Ovary (tissue), 9 donors: ENCODE data around the gene MMD. TPM values are rescaled to one million over a fixed set of nuclear protein-coding genes. Genes with fewer than 3 reads are reported as not detected.

Experiments
- DNase-seq, 5 donors: peaks; one replicate each; pipeline ENCODE4 v3.0.0-alpha.2; 2019 to 2020
- H3K27ac ChIP-seq, 2 donors: fragments of 200-600 bp; one replicate each; pipeline versions ENCODE4 v1.5.1 to v1.8.0; 2019 to 2022
- H3K27me3 ChIP-seq: fragments of 200-600 bp; one replicate; pipeline ENCODE4 v1.8.0; 2022
- H3K36me3 ChIP-seq: fragments of 200-600 bp; sonication (generic); one replicate; pipeline ENCODE4 v1.5.1; 2019
- H3K4me1 ChIP-seq: one replicate; pipeline ENCODE4 v1.8.1; 2013; ENCODE audit warnings: mild to moderate bottlenecking, moderate library complexity; ENCODE audit not compliant: insufficient read depth
- H3K4me3 ChIP-seq: fragments of 200-600 bp; sonication (generic); one replicate; pipeline ENCODE4 v1.5.1; 2017
- H3K9me3 ChIP-seq, 2 donors: fragments of 200-600 bp in 1 of 2; sonication (generic) in 1 of 2; one replicate each; pipeline versions ENCODE4 v1.5.1 to v1.8.1; 2013 to 2019; ENCODE audit warnings: mild to moderate bottlenecking in 1 of 2, moderate library complexity in 1 of 2
- EP300 ChIP-seq: sonication (generic); formaldehyde crosslinking; IDR thresholded peaks from one replicate; pipeline ENCODE4 v1.6.1; 2017; ENCODE audit warnings: antibody characterized with exemption
- POLR2A ChIP-seq: fragments of 450-650 bp; IDR thresholded peaks from one replicate; pipeline ENCODE4 v1.6.1; 2017; ENCODE audit warnings: antibody characterized with exemption, mild to moderate bottlenecking, moderate library complexity
- WGBS, 3 donors: extraction: QIAGEN DNeasy Blood & Tissue Kit in 1 of 3; methylation state at CpG; one replicate each; pipeline versions ENCODE4 v1.1.5 to v1.1.7; 2013 to 2017; 5-methylcytosine and 5-hydroxymethylcytosine counted together
- intact Hi-C, 4 donors: fragments of 100-400 bp; cut with DNase I; formaldehyde crosslinking; loops; one replicate each; pipeline versions ENCODE4 v1.11.0 to v1.15.1; 2022 to 2023
- polyA plus RNA-seq, 2 donors: library from polyadenylated mRNA; stranded (reverse); fragments of 200-250 nt in 1 of 2; fragments of 350-450 nt in 1 of 2; fragmentation: Illumina TruSeq in 1 of 2; extraction: RNeasy Lipid Tissue Mini Kit (QIAGEN cat#74804) in 1 of 2; gene quantifications; one replicate each; pipeline ENCODE4 v1.2.3, GENCODE V29; 2013 to 2014
- total RNA-seq, 7 donors: library from RNA; depleted of rRNA in 2 of 7; stranded (reverse); fragments of >200 nt in 2 of 7; fragmentation: NEBNext Ultra II Directional in 3 of 7; extraction: Animal tissue kit (Norgen Biotek cat#: 25700) in 3 of 7; gene quantifications; one replicate each; pipeline versions ENCODE4 v1.1.0 to v1.2.4, GENCODE V29; 2016 to 2023
- TF ChIP-seq, protein P1 (sequence below), 3 donors: fragments of 450-650 bp in 2 of 3; fragments of 200-600 bp in 1 of 3; IDR thresholded peaks; one replicate each; pipeline versions ENCODE4 v1.5.1 to v1.8.0; 2016 to 2022; ENCODE audit warnings: antibody characterized with exemption in 3 of 3, mild to moderate bottlenecking in 1 of 3
- donor health status: DM: no; HTN: no; CAD: no; lungs with moderate emphysema.
- donor health status: DM: no; HTN: no; CAD: no.
- donor health status: Bipolar disorder and iron deficiency.
- donor health status: DM: yes; HTN: yes; CAD: no.
- donor health status: DM: no; HTN: no; CAD: no.
- donor health status: DM: yes; HTN: yes; CAD: no.

MMD gene
- total and polyA plus RNA-seq, 9 donors, result 5.0 to 11.0 (median 6.7) TPM

DNA sequence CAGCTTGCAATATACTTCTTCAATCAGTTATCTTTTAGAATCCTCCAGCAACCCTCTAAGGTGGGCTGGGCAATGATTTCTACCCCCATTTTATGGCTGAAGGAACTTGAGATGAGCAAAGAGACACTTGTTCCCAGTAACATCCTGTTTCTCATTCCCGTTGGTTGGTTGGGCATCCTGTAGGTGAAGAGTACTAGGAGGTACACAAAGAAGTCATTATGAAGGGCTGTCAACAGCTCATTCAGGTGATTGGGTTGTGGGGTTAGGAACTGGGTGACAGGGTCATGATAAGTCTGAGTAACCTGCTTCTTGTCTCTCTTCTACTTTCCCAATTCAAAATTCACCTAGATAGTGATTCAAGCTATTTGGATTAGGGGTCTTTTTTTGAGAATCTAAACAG is 76.5 kb downstream of the MMD start:
- H3K4me1 ChIP-seq, result no peaks in the 10 kb centered on the region
- H3K9me3 ChIP-seq, result no peaks in the 10 kb centered on the region
- H3K4me3 ChIP-seq, result no peak overlapping the region
- WGBS, 3 donors, result 76 to 92% (median 90%) methylated on average over 1 of the region's 1 CpG
- H3K27ac ChIP-seq, result no peak overlapping the region
- H3K36me3 ChIP-seq, result no peaks in the 10 kb centered on the region
- no peak for DNase-seq
- intact Hi-C loops, result loop anchor here in 3 of 4 donors (5.0 to 10.0 kb wide), 4 partner anchors 290 to 353 kb away; no protein-coding TSS in a partner anchor
- TF ChIP-seq EP300 (no peak), POLR2A (no peak)
- TF ChIP-seq, protein P1, sequence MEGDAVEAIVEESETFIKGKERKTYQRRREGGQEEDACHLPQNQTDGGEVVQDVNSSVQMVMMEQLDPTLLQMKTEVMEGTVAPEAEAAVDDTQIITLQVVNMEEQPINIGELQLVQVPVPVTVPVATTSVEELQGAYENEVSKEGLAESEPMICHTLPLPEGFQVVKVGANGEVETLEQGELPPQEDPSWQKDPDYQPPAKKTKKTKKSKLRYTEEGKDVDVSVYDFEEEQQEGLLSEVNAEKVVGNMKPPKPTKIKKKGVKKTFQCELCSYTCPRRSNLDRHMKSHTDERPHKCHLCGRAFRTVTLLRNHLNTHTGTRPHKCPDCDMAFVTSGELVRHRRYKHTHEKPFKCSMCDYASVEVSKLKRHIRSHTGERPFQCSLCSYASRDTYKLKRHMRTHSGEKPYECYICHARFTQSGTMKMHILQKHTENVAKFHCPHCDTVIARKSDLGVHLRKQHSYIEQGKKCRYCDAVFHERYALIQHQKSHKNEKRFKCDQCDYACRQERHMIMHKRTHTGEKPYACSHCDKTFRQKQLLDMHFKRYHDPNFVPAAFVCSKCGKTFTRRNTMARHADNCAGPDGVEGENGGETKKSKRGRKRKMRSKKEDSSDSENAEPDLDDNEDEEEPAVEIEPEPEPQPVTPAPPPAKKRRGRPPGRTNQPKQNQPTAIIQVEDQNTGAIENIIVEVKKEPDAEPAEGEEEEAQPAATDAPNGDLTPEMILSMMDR (IDR thresholded peaks at IDR 0.05), result no peak
- no peaks in the 10 kb centered on the region for H3K27me3 ChIP-seq

DNA sequence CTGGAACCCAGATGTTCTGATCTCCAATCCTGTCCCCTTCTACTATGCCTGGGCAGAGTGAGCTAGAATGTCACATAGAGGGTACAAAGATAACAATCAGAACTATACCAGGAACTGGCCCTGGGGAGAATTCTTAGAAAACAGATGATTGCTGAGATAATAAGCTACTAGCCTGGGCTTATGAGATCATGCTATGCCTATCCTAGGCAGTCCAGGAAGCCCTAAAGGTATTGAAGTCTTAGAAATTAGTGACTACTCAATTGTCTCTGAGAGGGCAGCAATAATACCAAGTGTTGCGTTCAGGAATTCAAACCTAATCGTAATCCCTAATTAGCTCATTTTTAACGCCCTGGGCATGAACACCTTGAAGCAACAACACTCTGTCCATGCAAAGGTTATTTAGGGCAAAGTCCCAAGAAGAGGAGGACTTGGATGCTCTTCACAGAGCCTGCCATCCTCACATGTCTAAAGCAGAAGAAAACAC is 77.1 kb downstream of the MMD start:
- WGBS, 3 donors, result 91 to 97% (median 93%) methylated on average over 3 of the region's 3 CpGs
- Histone ChIP-seq H3K9me3 (no peaks in the 10 kb centered on the region), H3K27me3 (no peaks in the 10 kb centered on the region), H3K4me1 (no peaks in the 10 kb centered on the region), H3K36me3 (no peaks in the 10 kb centered on the region), H3K4me3 (no peak overlapping the region), H3K27ac (no peak overlapping the region)
- no peak for DNase-seq
- intact Hi-C loops, result loop anchor here in 2 of 4 donors (10.0 kb wide), 2 partner anchors 290 to 350 kb away; no protein-coding TSS in a partner anchor
- TF ChIP-seq, protein P1 (IDR thresholded peaks at IDR 0.05), result no peak
- TF ChIP-seq EP300, result no peak
- no peak for TF ChIP-seq POLR2A

DNA sequence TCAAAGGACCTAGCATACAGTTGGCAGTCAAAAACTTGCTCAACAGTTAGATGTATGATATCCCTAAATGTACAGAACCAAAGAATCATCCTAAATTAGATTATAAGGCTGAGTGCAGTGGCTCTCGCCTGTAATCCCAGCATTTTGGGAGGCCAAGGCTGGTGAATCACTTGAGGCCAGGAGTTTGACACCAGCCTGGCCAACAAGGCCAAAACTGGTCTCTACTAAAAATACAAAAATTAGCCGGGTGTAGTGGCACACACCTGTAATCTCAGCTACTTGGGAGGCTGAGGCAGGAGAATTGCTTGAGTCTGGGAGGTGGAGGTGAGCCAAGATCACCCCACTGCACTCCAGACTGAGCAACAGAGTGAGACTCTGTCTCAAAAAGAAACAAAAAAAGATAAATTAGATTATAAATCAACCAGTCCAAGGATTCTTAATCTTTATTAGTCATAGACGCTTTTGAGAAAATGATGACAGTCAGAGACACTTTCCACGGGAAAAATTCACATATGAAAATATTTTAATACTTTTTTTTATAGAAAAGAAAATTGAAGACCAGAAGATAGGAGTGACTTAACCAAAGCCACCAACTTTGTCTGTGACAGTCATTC is 77.6 kb downstream of the MMD start:
- Histone ChIP-seq H3K4me1 (no peaks in the 10 kb centered on the region), H3K27me3 (no peaks in the 10 kb centered on the region), H3K4me3 (no peak overlapping the region), H3K36me3 (no peaks in the 10 kb centered on the region), H3K9me3 (no peaks in the 10 kb centered on the region), H3K27ac (no peak overlapping the region)
- TF ChIP-seq POLR2A, result no peak
- TF ChIP-seq EP300, result no peak
- TF ChIP-seq, protein P1 (IDR thresholded peaks at IDR 0.05), result no peak
- 81 to 87% (median 86%) methylated on average over 4 of the region's 4 CpGs for WGBS, 3 donors
- DNase-seq, result no peak
- intact Hi-C loops, result loop anchor here in 2 of 4 donors (10.0 kb wide), 2 partner anchors 289 to 349 kb away; no protein-coding TSS in a partner anchor

DNA sequence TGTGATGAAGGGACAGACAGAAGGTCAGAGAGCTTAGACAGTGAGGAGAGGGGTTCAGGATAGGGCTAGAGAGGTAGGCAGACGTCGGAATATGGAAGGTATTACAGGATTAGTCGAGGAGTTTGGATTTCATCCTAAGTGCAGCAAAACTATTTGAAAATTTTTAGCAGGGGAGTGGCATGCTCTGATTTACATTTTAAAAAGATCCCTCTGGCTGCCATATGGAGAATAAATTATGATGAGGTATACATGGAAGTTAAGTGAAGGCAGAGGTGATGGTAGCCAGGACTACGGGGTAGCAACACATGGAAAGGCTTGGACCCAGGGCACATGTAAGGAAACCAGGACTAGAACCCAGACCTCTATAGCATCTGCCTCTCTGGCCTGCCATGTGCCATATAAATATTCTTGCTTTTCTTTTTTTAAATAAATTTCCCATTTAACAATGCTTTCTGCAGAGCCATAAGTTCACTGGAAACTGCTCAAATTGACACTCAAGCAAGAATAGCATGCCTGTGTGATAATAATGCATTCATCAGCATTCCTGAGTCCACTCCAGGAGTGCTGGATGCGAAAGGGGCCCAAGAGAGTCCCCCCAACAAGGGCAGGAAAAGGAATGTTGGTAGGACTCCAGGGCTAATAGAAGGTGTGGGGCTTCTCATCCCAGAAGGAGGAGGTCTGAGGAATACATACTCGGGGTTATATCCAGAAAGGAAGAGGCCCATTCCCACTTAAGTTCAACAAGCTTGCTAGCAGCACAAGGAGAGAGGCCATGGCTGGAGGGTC is 78.6 kb downstream of the MMD start:
- Histone ChIP-seq H3K4me1 (no peaks in the 10 kb centered on the region), H3K27ac (no peak overlapping the region), H3K4me3 (no peak overlapping the region), H3K36me3 (no peaks in the 10 kb centered on the region), H3K9me3 (no peaks in the 10 kb centered on the region), H3K27me3 (no peaks in the 10 kb centered on the region)
- no peak for DNase-seq
- TF ChIP-seq EP300 (no peak), POLR2A (no peak)
- TF ChIP-seq, protein P1 (IDR thresholded peaks at IDR 0.05), result no peak
- 81 to 84% (median 83%) methylated on average over 6 of the region's 6 CpGs for WGBS, 3 donors
- intact Hi-C loops, result loop anchor here in 2 of 4 donors (10.0 kb wide), 2 partner anchors 288 to 348 kb away; no protein-coding TSS in a partner anchor

Other genes with a start within 250 kb of the MMD start
- gene HLF, start 156.9 kb downstream of the MMD start, total RNA-seq, result 100 to 1,000 TPM in 1 of 7 donors, 10 to 100 TPM in 6; 38.9 to 106 (median 54.3) TPM
- 10 to 100 TPM; 28.0 to 37.9 TPM for gene HLF, start 156.9 kb downstream of the MMD start, polyA plus RNA-seq
- not detected for gene SMIM36, start 89.6 kb upstream of the MMD start, total RNA-seq
- not detected for gene SMIM36, start 89.6 kb upstream of the MMD start, polyA plus RNA-seq